Skeletal muscle satellite cell (primary cell): ENCODE data around the gene IL12RB1.

Experiments
- H3K27me3 ChIP-seq: 2 replicates; pipeline ENCODE4 v1.7.0; 2013; ENCODE audit warnings: low read length; ENCODE audit not compliant: control insufficient read depth, insufficient read depth
- H3K36me3 ChIP-seq: 2 replicates; pipeline ENCODE4 v1.7.0; 2013; ENCODE audit warnings: mild to moderate bottlenecking, control low read depth, low read length; ENCODE audit not compliant: insufficient read depth
- H3K4me1 ChIP-seq: 2 replicates; pipeline ENCODE4 v1.7.0; 2013; ENCODE audit warnings: low read length; ENCODE audit not compliant: control insufficient read depth, insufficient read depth
- H3K4me2 ChIP-seq: 2 replicates; pipeline ENCODE4 v1.7.0; 2013; ENCODE audit warnings: mild to moderate bottlenecking, low read length
- H3K4me3 ChIP-seq: 2 replicates; pipeline ENCODE4 v1.7.0; 2013; ENCODE audit warnings: low read length
- H3K9ac ChIP-seq: 2 replicates; pipeline ENCODE4 v1.7.0; 2013; ENCODE audit warnings: mild to moderate bottlenecking, low read depth, low read length, moderate library complexity
- H3K9me3 ChIP-seq: replicated peaks from 2 replicates; pipeline ENCODE4 v1.7.0; 2013; ENCODE audit warnings: mild to moderate bottlenecking, control low read depth, low read length

The IL12RB1 gene

DNA sequence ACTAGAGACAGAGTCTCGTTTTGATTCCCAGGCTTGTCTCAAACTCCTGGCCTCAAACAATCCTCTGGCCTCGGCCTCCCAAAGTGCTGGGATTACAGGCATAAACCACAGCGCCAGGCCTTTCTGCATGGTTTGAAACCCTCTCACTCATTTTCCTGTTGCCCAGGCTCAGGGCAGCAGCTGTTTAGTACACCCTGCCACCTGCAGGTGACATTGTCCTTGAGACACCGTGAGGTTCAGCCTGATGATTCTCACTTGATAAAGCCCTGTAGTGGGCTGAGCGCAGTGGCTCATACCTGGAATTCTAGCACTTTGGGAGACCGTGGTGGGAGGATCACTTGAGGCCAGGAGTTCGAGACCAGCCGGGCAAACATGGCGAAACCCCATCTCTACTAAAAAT, 12.5 kb downstream of the IL12RB1 start:
- no peak overlapping the region for H3K4me2 ChIP-seq
- H3K4me1 ChIP-seq = peaks cover 5% of the 10 kb centered on the region
- no peak overlapping the region for H3K9ac ChIP-seq
- H3K36me3 ChIP-seq = no peaks in the 10 kb centered on the region
- no peak overlapping the region for H3K4me3 ChIP-seq
- no peaks in the 10 kb centered on the region for H3K9me3 ChIP-seq
- H3K27me3 ChIP-seq = peaks cover 22% of the 10 kb centered on the region

DNA sequence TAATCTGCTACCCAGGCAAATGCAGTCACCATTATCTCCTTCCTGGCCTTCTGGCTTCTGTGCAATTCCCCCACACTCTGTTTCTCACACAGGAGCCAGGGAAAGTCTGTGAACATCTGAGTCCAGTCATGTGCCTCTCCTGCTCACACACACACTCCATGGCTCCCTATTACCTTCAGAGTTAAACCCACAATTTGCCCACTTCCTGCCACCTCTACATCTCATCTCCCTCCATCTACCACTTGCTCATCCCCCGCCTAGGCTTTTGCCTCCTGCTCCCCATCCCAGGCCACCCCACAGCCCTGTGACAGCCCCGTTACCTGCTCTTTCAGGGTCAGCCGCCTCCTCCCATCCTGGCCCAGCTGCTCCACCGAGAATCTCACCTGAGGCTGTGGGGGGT, 13.5 kb downstream of the IL12RB1 start:
- H3K4me1 ChIP-seq = peaks cover 5% of the 10 kb centered on the region
- H3K4me2 ChIP-seq = no peak overlapping the region
- no peak overlapping the region for H3K4me3 ChIP-seq
- H3K36me3 ChIP-seq = no peaks in the 10 kb centered on the region
- H3K27me3 ChIP-seq = peaks cover 22% of the 10 kb centered on the region
- H3K9me3 ChIP-seq = no peaks in the 10 kb centered on the region
- H3K9ac ChIP-seq = no peak overlapping the region

GRCh38 chr19:18072335-18072734, 14.4 kb downstream of the IL12RB1 start:
- no peak overlapping the region for H3K9ac ChIP-seq
- peaks cover 5% of the 10 kb centered on the region for H3K4me1 ChIP-seq
- no peaks in the 10 kb centered on the region for H3K36me3 ChIP-seq

DNA sequence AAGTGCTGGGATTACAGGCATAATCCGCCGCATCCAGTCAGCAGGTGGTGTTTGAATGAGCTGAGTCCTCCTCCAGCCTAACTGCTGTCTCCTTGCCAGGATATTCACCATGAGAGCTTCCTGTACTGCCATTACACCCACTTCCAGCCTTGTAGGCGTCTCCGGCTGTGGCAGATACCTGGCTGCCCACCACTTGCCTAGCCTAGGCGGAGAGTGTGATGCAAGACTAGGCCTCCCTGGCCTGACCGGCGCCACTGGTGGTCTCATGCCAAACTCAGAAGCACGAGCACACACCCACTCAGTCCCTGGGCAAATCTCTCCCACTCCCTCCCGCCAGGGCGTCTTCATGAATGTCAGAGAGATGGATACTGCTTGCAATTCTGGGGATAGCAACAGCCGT, 16.6 kb downstream of the IL12RB1 start:
- Histone ChIP-seq H3K4me3 (no peak overlapping the region), H3K4me2 (no peak overlapping the region), H3K9me3 (no peaks in the 10 kb centered on the region), H3K4me1 (peaks cover 5% of the 10 kb centered on the region), H3K9ac (no peak overlapping the region), H3K27me3 (peaks cover 18% of the 10 kb centered on the region), H3K36me3 (no peaks in the 10 kb centered on the region)

More at GRCh38 chr19:18072335-18072734, 14.4 kb downstream of the IL12RB1 start:
- H3K9me3 ChIP-seq = no peaks in the 10 kb centered on the region
- peaks cover 19% of the 10 kb centered on the region for H3K27me3 ChIP-seq
- H3K4me2 ChIP-seq = no peak overlapping the region
- no peak overlapping the region for H3K4me3 ChIP-seq

- Histone ChIP-seq H3K27me3 (peaks cover 18% of the 10 kb centered on the region), H3K9ac (no peak overlapping the region), H3K36me3 (no peaks in the 10 kb centered on the region), H3K4me2 (no peak overlapping the region), H3K4me3 (no peak overlapping the region), H3K4me1 (peaks cover 5% of the 10 kb centered on the region), H3K9me3 (no peaks in the 10 kb centered on the region)
Observed at GRCh38 chr19:18069383-18069782, 17.4 kb downstream of the IL12RB1 start.

GRCh38 chr19:18068395-18068794, 18.3 kb downstream of the IL12RB1 start:
- H3K4me3 ChIP-seq = no peak overlapping the region
- H3K27me3 ChIP-seq = peaks cover 17% of the 10 kb centered on the region
- peaks cover 5% of the 10 kb centered on the region for H3K4me1 ChIP-seq
- no peak overlapping the region for H3K4me2 ChIP-seq
- H3K36me3 ChIP-seq = no peaks in the 10 kb centered on the region
- no peak overlapping the region for H3K9ac ChIP-seq
- H3K9me3 ChIP-seq = no peaks in the 10 kb centered on the region

DNA sequence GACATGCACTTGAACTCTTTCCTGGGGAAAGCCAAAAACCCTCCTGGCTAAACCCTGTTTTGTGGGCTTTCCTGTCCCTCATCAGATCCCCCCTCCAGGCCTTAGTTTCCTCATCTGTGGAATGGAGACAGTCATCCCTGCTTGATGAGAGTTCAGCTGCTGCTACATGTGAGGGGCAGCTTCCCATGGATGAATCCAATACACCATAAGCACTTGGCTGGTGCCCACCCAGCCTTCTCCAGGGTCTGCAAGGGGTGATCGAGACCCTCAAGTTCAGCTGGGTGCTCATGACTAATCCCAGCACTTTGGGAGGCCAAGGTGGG, 21.6 kb downstream of the IL12RB1 start:
- Histone ChIP-seq H3K36me3 (no peaks in the 10 kb centered on the region), H3K27me3 (peaks cover 5% of the 10 kb centered on the region), H3K4me2 (no peak overlapping the region), H3K9me3 (no peaks in the 10 kb centered on the region), H3K9ac (no peak overlapping the region), H3K4me1 (peaks cover 3% of the 10 kb centered on the region), H3K4me3 (no peak overlapping the region)

DNA sequence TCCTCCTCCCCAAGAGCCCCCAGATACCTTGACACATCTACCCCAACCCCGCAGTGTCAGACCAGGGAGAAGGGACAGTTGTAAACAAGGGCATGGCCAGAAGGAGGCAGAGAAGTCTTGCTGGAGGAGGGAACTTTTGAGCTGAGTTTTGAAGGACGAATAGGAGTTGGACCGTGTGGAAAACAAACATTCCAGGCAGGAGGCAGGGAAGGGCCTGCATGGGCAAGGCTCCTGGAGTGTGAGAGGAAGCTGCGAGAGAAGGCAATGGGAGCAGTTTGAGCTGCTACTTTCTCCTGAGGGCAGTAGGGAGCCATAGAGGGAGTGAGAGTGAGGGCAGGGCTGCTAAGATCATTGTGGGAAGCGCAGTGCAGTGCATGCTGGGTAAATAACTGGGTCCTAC, 23.3 kb downstream of the IL12RB1 start:
- no peak overlapping the region for H3K4me2 ChIP-seq
- no peak overlapping the region for H3K4me3 ChIP-seq
- H3K9me3 ChIP-seq = no peaks in the 10 kb centered on the region
- H3K36me3 ChIP-seq = no peaks in the 10 kb centered on the region
- H3K4me1 ChIP-seq = peaks cover 3% of the 10 kb centered on the region
- H3K9ac ChIP-seq = no peak overlapping the region
- peaks cover 5% of the 10 kb centered on the region for H3K27me3 ChIP-seq

DNA sequence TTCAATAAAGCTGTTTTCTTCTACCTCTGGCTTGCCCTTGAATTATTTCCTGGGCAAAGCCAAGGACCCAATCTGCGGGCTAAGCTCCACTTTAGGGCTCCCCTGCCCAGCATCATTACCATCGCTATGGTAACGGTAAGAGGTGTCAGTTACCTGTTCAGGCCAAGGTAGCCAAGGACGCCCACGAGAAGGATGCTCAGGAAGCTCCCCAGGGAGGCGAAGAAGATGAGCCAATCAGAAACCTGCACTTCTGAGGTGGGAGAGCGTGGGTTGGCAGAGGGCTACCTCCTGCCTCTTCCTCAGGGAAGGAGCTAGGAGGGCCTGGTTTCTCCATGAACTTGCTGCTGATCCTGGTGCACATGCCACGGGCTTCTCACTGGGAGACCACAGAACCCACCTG, 24.7 kb downstream of the IL12RB1 start:
- H3K36me3 ChIP-seq = no peaks in the 10 kb centered on the region
- no peak overlapping the region for H3K4me3 ChIP-seq
- no peaks in the 10 kb centered on the region for H3K9me3 ChIP-seq
- H3K27me3 ChIP-seq = peaks cover 5% of the 10 kb centered on the region
- H3K9ac ChIP-seq = no peak overlapping the region
- H3K4me1 ChIP-seq = peaks cover 14% of the 10 kb centered on the region
- no peak overlapping the region for H3K4me2 ChIP-seq

DNA sequence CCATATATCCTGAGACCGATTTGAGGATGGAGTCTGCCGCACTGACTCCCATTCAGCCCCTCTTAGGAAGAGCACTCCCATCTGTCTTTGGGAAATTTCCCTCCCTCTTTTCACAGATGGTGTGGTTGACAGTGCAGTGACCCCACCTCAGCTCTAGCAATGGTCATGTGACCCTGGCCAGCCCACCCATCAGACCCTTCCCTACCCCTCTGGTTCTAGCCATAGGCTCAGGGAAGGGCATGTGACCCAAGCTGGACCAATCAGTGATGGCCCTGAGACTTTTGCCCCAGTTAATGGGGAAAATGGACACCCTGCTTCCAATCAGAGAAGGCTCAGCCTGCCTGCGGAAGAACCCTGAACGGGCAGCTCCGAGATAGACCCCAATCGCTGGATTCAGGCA, 26.3 kb downstream of the IL12RB1 start:
- Histone ChIP-seq H3K4me3 (no peak overlapping the region), H3K9ac (no peak overlapping the region), H3K9me3 (no peaks in the 10 kb centered on the region)

DNA sequence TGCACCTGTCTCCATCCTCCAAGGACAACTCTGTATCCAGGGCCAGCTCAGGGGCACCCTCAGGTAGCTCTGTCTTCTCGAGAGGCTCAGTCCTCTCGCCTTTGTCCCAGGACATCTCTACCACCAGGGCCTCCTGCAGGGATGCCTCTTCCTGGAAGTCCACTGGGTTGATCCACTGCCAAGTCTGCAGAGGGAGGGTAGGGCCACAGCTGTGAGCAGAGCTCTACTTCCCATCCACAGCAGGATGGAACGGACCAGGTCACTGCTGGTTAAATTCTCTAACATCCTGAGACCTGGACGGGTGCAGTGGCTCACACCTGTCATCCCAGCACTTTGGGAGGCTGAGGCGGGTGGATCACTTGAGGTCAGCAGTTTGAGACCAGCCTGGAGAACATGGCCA, 26.8 kb downstream of the IL12RB1 start:
- H3K4me2 ChIP-seq = no peak overlapping the region
- no peaks in the 10 kb centered on the region for H3K9me3 ChIP-seq
- no peaks in the 10 kb centered on the region for H3K36me3 ChIP-seq
- H3K4me1 ChIP-seq = peaks cover 15% of the 10 kb centered on the region
- peaks cover 5% of the 10 kb centered on the region for H3K27me3 ChIP-seq
- H3K4me3 ChIP-seq = no peak overlapping the region
- no peak overlapping the region for H3K9ac ChIP-seq

More for the DNA sequence above, 26.3 kb downstream of the IL12RB1 start:
- Histone ChIP-seq H3K4me1 (peaks cover 14% of the 10 kb centered on the region), H3K4me2 (no peak overlapping the region), H3K36me3 (no peaks in the 10 kb centered on the region), H3K27me3 (peaks cover 5% of the 10 kb centered on the region)

GRCh38 chr19:18059297-18059696, 27.4 kb downstream of the IL12RB1 start:
- H3K9me3 ChIP-seq = no peaks in the 10 kb centered on the region
- no peak overlapping the region for H3K4me2 ChIP-seq
- H3K4me1 ChIP-seq = peaks cover 19% of the 10 kb centered on the region
- no peak overlapping the region for H3K9ac ChIP-seq
- H3K4me3 ChIP-seq = no peak overlapping the region
- H3K27me3 ChIP-seq = peaks cover 5% of the 10 kb centered on the region
- H3K36me3 ChIP-seq = no peaks in the 10 kb centered on the region
